ENCODE data around the gene CFAP300.

DNA sequence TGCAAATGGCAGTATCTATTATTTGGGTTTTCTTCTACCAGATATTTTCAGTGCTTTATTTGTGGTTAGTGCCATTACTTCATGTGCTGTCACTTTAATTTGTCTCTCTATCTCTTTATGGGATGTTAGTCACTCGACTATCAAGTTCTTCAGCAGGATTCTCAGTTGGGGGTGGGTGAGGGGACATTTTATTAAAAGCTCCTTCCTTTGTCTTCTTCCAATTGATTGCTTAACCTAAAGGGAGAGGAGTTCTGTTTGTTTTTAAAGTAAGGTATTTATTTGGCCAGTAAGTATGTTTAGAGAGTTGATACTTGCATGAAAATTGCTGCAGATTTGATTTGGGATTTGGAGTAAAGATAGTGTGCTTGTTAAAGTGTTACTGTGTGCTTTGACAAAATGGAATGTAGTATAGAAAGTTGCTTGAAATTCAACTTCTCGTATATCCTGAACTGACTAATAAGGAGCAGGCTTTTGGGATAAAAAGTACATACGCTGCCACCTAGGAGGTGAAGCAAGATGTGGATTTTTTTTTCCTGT, 73.3 kb downstream of the CFAP300 start:
- TF ChIP-seq CTCF (IDR thresholded peaks at IDR 0.05; ENCODE audit: poor library complexity) = no peak
- no peak for TF ChIP-seq EZH2 (IDR thresholded peaks at IDR 0.05; ENCODE audit: borderline replicate concordance)
- TF ChIP-seq EZH2phosphoT487 (IDR thresholded peaks at IDR 0.05; ENCODE audit: low read depth, severe bottlenecking, unreplicated experiment) = no peak

Measured in hepatocyte (in vitro differentiated cells).